CD4-positive, alpha-beta T cell treated with Interleukin-2 at 100 ng/mL for 4 hours (primary cell): ENCODE data around the gene TTLL13.
A peak's percentile ranks its signal among the peaks of the same experiment; 100 is the strongest.

Experiments
- DNase-seq: peaks from one replicate; pipeline ENCODE4 v3.0.0-alpha.2; 2020; ENCODE audit warnings: low spot score

The TTLL13 gene, protein sequence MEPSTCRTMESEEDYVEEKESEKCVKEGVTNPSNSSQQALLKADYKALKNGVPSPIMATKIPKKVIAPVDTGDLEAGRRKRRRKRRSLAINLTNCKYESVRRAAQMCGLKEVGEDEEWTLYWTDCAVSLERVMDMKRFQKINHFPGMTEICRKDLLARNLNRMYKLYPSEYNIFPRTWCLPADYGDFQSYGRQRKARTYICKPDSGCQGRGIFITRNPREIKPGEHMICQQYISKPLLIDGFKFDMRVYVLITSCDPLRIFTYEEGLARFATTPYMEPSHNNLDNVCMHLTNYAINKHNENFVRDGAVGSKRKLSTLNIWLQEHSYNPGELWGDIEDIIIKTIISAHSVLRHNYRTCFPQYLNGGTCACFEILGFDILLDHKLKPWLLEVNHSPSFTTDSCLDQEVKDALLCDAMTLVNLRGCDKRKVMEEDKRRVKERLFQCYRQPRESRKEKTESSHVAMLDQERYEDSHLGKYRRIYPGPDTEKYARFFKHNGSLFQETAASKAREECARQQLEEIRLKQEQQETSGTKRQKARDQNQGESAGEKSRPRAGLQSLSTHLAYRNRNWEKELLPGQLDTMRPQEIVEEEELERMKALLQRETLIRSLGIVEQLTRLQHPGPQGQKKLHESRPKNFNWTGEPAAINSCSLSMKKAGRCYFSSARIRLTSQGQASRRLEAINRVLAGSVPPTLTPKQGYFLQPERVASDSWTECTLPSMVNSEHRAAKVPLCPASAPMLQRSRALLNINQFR

DNA sequence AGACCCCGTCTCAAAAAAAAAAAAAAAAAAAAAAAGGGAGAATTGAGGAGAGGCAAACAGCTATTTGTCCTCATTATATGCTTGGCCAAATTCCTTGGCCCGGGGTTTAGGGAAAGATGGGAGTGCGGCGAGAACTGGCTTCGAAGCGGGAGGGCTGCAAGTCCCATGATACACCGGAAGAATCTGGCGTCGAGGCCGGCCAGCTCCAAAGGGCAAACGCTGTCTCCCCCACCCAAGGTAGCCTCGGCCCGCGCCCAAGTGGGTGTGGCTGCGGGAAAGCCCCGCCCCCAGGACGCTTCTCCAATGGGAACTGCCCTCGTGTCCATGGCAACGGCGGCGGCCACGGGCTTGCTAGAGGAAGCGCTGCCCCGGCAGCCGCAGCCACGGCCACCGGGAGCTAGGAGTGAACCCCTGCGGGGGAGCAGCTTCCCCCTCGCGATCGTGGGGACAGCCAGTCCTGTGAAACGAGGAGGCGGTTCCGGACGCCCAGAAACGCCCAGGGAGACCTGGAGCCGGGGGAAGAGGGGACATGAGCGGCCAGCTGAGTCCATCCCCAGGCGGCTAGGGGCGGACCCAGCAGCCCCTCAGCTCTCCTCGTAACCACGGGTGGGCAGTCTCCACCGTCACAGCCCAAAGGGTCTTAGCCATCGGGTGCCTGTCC, at the start of gene TTLL13:
TSS of gene TTLL13 (plus strand) at position 354 of the 661 bp plus-strand sequence. CDS start 1,075 bp downstream, outside the sequence.
- DNase-seq, result peak; percentile 59

DNA sequence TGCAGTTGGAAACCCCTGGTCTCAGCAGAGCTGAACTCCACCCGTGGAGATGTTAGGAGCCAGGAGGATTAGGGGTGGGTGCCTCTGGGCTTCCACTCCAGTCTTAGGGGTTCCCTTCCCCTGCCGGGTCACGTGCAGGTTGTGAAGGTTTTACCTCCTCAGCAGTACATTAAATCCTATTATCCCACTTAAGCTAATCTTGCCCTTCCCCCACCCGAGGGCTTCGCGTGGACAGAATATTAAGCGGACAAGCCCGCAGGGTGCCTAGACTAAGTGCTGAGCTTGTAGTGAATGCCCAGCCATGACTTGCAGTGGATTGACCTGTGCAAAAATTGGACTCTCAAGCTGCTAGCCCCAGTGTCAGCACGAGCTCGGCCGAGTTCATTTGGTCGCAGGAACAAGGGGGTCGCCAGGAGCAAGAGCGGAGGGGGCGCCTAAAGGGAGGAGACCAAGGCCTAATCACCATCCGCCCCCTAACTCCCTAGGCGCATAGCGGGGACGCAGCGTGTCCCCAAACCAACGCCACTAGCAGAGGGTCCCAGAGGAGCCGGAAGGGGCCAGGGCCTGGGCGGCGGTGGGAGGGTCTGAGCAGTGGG, 48.7 kb upstream of the TTLL13 start:
- DNase-seq, result no peak

DNA sequence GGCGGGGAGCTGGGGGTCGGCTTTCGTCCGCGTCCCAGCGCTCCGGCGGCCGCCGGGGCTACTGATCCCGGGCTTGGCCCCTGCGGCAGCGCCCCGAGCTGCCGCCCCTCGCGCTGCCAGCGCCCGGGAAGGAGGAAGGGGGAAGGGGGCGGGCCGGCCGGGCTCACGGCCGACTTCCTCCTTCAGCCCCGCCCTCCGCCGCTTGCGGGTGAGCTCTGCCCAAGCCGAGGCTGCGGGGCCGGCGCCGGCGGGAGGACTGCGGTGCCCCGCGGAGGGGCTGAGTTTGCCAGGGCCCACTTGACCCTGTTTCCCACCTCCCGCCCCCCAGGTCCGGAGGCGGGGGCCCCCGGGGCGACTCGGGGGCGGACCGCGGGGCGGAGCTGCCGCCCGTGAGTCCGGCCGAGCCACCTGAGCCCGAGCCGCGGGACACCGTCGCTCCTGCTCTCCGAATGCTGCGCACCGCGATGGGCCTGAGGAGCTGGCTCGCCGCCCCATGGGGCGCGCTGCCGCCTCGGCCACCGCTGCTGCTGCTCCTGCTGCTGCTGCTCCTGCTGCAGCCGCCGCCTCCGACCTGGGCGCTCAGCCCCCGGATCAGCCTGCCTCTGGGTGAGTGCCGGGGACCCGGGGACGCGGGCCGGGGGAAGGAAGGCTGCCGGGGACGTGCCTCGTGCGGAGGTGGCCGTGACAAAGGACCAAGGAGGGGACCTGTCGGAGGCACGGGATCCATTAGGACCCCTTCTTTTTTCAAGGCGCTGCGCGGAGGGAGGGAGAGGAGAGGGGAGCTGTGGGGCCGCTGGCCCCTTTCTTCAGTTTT, 48.0 kb upstream of the TTLL13 start, which contains the start of gene SEMA4B:
TSS of gene SEMA4B (plus strand) at position 201 of the 814 bp plus-strand sequence. CDS start at position 450, 249 bp downstream.
- DNase-seq, result peak; percentile 59

DNA sequence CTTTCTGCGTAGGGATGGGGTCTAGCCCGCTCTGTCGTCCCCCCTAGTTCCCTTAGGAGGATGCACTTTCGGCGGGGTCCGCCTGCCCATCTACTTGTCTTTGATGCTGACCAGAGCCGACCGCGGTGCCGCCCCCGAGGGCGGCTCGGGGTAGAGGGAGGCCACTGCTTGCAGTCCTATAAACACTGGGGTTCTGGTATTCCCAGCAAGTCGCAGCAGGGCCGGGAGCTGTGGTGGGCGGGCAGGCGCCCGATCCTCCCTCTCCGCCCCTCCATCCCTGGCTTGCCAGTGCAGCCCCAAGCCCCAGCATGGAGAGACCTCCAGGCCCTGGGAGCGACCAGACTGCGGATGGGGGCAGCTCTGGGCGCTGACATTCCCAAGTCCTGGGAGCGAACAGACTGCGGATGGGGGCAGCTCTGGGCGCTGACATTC, 47.4 kb upstream of the TTLL13 start:
- DNase-seq, result no peak

DNA sequence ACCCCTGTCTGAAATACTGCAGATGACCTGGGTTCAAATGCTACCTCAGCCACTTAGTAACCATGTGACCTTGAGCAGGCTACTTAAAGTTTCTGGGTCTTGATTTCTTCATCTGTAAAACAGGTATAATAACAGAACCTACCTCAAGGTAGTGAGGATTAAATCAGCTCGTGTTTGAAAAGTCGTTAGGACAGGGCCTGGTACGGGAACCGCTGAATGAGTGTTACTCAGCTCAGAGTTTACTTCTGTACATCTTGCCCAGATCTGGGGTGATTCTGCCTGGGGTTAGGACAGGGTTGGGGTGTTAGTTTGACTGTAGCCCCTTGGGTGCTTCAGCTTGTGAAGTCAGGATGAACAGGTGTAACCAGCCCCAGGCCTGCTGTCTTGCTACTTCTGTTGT, 46.4 kb upstream of the TTLL13 start:
- no peak for DNase-seq

DNA sequence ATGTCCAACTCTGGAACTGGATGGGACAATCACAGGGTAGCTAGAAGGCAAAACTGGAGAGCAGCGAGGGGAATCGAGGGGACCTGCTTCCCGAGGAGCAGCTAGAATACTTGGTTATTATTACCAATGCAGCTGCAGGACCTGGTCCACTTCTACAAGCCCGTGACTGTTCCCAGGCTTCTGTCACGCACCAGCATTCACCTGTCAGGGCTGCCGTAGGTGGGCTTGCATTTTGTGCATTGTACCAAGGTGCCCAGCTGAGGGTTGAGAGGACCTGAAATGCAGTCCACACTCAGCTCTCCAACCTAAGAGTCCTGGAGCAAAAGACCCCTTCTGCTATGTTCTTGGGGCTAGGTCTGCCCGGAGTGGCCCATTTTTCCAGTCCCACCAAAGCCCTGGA, 45.9 kb upstream of the TTLL13 start:
- no peak for DNase-seq

DNA sequence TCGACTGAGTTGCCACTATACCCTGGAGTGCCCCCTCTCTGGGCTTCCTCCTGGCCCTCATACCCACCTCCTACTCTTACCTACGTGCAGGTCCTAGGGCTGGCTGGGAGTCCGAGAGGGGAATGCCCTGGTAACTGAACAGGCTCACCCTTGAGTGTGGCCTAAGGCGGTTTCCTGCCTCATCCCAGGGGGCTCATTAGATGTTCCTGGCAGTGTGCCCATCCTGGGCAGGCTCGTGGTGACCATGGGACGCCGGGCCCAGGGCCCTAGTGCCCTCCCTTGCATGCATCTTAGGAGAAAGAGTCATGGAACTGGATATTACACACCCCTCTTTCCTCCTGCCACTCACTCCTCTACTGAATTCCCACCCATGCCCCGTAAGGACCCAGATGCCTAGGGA, 45.4 kb upstream of the TTLL13 start:
- DNase-seq, result no peak

DNA sequence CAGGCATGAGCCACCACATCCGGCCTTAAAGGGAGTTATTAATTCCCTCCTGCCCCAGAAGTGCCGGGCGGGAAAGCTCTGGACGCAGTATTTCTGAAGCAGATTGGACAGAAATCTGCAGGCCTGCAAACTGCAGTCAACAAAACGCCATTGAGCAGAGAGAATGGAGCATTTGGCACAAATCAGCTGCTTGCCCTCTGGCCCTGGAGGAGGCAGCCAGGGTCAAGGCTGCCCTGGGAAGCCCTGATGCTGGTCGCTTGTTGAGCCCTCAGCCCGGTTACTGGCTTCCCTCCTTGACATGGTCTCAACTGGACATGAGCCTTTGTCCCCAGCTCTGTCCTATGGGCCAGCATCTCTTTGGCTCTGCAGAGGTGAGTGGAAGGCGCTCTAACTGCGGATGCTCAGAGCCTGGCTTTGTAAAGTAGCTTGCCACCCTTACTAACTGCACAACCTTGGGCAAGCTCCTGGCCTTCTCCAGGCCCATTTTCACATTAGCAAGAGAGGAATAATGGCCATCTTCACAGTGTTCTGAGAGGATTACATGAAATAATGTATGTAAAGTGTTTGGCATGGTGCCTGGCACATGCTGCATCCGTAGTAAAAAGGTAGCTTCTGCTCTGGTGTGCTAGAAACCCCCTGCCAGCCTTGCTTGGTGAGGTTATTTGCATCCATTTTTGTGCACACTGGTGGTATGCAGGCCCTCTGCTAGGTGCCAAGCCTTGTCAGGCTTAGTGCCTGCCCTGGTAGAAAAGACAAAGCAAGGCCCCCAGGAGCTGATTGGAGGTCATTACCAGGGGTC, 44.1 kb upstream of the TTLL13 start:
- DNase-seq, result no peak

DNA sequence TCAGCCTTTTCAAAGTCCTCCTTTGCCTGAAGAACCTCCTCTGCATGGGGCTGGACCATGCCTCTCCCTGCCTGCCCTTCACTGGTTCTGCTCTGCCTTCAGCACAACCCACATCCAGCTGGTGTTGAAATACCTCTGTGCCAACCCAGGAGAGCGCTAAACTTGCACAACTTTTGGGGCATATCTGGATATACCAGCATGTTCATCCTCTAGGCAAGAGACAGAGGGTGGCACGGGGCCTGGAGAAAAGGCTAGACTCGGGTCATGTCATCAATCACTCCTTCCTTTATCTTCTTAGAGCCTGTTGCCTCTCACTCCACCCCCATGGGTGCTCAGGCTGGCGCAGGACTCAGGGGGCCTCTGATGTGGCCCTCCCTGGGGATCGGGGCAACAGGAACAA, 43.5 kb upstream of the TTLL13 start:
- no peak for DNase-seq

DNA sequence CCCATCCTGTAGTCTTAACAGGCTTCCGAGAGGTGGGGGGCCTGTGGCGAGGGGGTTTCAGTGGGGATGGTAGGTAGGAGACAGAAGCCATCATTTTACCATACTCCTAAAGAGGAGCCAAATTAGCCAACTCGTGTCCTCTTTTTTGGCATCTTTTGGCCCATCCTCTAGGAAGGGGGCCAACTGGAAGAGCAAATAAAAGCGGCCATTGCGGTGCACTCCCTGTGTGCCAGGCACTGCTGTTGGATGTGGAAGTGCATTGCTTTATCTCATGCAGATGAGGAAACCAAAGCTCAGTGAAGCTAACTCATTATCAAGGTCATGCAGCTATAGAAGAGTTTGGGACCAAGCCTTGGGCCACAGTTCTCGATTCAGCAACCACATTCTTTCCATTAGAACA, 42.1 kb upstream of the TTLL13 start:
- no peak for DNase-seq

DNA sequence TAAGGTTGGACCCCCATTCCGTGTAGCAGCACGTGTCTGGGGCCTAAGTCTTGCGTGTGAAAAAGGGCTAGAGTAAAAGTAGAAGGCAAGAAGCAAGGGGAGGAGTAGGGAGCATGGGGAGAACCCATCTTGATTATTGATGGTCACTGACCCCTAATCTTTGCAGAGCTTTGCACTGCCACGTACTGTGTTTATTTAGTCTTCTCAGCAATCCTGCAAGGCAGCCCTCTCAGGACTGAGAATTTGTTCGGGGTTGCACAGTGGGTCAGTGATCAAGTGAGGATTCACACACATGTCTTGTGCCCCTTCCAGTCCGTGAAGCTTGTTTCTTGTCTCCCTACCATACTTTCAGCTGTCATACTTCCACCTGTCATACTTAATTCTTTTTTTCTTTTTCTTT, 41.0 kb upstream of the TTLL13 start:
- no peak for DNase-seq

DNA sequence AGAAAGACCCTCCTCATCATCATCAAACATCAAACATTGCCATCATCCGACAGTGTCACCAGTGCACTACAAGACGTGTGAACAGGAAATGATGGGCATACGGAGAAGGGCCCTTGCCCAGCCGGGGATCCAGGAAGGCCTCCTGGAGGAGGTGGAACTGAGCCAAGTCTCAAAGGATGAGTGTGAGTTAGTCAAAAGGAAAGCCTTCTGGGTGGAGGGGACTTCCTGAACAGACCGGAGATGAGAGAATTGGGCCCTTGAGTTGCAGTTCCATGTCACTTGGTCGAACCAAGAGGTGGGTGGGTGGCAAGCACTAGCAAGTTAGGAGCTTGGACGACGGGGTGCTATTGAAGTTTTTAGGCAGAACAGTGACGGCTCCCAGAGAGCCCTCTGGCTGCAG, 39.8 kb upstream of the TTLL13 start:
- no peak for DNase-seq

DNA sequence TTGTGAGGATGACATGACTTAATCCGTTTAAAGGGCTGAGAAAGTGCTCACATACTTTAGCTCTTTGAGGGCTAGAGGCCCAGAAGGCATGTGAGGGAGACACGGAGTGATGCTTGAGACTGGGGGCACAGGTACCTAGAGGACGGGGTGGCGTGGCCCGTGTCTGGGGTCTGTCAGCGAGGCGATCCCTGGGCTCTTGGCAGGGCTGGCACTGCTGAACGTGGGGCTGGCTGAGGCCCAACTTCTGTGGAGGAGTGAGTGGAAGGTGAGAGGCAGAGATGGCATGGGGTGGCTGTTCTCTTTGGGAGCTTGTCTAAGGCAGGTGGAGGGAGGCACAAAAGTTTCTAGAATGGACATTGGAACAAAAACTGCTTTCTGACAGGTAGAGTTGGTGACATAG, 38.8 kb upstream of the TTLL13 start:
- DNase-seq, result no peak

DNA sequence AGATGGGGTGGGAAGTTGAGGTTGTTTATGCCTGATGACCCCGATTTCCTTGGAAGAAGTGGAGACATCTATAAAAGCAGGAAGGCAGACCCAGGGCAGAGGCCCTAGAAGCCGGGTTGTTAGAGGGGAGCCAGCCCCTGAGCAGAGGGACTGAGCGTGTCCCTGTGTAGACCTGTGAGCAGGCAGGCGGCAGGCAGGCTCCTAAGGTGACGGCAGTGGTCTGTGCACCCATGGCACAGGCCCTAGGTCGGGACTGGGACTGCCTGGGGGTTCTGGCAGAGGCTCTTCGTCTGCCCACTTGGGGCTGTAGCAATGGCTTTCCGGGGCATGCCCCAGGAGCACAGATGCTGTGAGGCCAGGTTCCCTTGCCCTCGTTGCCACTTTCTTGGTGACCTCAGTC, 38.3 kb upstream of the TTLL13 start:
- DNase-seq, result no peak

DNA sequence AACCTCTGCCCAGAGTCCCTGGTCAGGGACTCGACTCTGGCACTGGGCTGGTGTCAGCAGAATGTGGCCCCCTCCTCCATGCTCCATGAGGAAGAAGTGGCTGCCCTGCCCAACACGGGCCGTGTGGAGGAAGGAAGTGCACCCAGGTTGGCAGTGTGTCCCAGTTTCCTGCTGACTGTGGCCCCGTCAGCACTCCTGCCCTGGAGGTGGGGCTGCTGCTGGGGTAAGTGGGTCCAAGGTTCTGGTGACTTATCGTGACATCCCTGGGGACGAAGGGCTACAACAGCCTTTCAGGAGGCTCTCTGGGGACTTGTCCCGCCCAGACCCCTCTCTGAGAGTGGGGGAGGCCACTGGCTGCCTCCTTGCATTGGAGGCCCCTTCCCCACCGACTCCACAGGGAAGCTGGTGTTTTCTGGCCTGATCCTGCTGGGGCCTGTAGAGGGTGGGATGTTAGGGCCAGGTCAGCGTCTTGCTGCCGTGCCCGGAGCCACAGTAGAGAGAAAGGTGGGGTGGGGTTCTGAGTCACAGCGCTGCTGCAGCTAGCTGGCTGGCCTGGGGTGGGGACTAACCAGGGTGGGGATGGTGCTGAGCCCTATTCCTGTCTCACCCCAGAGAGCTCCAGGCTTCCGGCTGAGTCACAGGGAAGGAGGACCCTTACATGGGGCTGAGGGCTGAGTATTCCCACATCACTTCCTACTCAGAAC, 37.8 kb upstream of the TTLL13 start:
- no peak for DNase-seq

DNA sequence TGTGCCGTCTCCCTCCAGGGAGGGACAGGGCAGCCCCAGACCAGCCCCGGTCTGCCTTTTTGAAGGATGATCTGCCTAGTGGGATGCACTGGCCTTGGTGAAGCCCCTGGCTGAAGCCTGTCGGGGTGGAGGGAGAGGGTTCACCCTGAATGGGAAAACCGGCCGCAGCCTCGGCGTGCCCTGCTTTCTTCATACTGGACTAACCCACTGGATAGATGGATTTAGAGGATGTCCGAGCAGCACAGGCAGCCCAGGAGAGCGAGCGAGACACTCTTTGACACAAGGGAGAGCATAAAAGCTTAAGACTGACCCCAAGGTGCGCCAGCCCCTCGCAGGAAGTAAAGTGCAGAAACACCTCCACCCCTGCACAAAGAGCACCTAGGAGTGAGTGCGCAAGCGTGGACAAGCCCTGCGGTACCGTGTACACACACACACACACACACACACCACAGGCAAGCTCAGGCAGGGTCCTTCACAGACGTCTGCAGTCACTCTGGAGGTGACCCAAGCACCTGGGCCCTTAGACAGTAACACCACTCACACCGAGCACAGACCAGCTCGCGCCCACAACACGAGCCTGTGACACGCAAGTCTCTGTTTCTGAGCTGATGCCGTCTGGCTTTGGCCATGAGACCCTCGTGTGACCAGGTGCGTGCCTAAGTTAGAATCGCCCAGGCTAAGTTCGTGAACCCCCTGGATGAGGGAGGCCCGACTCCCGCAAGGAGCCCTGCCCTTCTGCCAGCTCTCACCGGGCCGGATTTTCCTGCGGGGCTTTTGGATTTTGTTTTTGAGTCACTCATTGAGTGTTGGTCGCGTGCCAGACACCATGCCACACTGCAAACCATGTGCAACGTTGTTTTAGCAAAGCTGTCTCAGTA, 36.9 kb upstream of the TTLL13 start:
- DNase-seq, result no peak

DNA sequence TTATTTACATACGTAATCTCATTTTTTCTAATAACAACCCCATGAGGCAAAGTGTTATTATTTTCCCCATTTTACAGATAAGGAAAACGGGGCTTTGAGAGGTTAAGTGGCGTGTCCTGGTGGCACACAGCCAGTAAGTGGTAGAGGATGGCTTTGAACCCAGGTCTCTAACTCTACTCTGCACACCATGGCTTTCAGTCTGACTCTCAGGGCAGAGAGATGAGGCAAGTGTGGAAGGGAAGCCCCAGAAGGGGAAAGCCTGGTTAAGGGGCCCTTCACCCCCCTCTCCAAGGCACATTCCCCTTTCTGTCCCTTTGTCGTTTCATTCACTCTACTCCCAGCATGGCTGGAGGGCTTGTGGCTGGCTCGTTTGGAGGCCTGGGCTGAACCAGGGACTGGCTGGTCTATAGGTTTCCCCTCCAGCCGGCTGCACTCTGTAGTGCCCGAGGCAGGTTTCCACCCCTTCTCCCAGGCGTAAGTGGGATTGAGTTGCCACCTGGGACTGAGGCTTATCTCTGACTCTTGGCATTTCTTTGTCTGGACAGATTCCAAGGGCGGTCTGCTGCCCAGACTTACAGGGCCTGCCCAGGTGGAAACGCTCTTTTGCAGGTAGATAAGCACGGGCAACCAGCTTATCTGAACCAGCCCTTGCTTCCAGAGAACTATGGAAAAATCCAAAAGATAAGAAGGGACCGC, 36.1 kb upstream of the TTLL13 start:
- no peak for DNase-seq

DNA sequence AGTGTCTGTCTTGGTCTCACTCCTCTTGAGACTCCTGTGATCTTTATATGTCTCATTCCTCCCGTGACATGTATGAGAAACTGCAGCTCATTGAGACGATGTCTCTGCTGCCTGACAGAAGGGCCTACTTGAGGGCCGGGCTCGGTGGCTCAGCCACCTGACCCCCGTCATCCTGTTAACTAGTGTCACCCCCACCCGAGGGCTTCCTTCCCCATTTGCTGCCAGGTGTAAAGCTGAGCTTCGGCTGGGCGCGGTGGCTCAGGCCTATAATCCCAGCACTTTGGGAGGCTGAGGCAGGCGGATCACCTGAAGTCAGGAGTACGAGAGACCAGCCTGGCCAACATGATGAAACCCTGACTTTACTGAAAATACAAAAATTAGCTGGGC, 35.5 kb upstream of the TTLL13 start:
- DNase-seq, result no peak
